HG02763 (cell line): ENCODE results near the gene ALG9.
"Not testable (repeated sequence)": the region's sequence is repeated elsewhere in the genome, so short reads cannot be mapped to it uniquely, and the experiment has no call there.

Experiments
- ATAC-seq: cut with Tn5 transposase; IDR thresholded peaks from one replicate; pipeline ENCODE4 v1.9.1; 2021; ENCODE audit warnings: mild to moderate bottlenecking, moderate library complexity; ENCODE audit not compliant: unreplicated experiment

ALG9 gene

GRCh38 chr11:111801135-111801534, 70.2 kb downstream of the ALG9 start:
- no peak for ATAC-seq

GRCh38 chr11:111798279-111798678, 73.1 kb downstream of the ALG9 start:
- no peak for ATAC-seq

- ATAC-seq: no peak
These were observed 74.2 kb downstream of the ALG9 start for GRCh38 chr11:111797145-111797581.

- no peak for ATAC-seq
These were observed 74.7 kb downstream of the ALG9 start for GRCh38 chr11:111796696-111797095.

DNA sequence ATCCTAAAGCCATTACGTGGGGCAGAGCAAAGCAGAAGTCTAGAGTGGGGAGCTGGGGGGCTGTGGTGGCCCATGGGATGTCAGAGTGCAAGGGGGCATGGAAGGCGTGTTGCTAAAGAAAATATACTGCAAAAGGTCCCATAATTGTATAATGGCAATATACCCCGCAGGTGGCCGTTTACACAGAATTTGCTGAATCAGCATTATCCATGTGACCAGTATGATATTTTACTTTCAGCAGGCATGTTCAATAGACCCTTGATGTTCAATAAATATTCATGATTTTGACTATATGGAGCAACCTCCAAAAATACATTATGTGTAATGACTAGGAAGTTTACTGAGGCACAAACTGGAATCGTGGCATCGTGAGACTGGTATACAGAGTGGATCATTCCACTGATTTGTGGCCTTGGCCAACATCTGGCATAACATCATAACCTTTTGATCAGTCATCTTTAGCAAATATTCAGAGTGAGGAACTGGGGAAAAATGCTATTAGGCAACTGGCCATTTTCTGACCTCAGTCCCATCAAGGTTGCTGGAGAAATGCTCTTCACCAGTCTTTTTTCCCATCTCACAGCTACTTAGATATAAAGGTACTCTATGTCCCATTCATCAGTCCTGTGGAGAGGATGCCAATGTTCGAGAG, 75.9 kb downstream of the ALG9 start:
- no peak for ATAC-seq

GRCh38 chr11:111793863-111794262, 77.5 kb downstream of the ALG9 start:
- ATAC-seq: no peak

DNA sequence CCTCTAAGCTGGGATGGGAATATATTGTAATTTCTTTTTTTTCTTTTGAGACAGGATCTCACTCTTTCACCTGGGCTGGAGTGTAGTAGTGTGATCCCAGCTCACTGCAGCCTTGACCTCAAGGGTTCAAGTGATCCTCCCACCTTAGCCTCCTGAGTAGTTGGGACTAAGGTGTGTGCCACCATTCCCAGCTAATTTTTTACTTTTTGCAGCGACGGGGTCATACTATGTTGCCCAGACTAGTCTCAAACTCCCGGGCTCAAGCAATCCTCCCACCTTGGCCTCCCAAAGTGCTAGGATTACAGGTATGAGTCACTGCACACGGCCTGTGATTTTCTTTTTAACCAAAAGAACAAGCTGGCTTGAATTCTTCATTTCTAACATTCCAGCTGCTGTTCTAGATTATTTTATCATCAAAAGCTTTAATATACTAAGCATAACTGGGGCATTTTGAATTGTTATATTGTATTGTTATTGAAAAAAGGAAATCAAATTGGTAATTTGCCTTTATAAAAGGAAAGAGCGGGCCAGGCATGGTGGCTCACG, 78.4 kb downstream of the ALG9 start:
- no peak for ATAC-seq

DNA sequence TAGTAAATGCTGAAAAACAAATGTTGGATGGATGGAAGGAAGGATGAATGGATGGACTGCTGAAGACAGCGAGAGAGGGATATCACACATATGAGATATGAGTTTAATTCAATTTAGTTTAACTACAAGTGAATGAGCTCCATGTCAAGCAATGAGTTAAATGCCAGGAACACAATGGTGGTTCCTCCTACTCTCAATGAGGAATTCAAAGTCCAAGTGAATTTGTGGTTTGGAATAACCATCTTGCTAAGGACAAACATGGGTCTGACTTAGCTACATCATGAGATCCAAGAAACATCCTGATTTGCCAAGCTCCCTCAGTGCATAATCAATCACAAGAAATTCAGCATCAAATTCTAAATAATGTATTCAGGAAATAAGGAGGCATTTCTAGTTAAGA, 79.1 kb downstream of the ALG9 start:
- no peak for ATAC-seq

DNA sequence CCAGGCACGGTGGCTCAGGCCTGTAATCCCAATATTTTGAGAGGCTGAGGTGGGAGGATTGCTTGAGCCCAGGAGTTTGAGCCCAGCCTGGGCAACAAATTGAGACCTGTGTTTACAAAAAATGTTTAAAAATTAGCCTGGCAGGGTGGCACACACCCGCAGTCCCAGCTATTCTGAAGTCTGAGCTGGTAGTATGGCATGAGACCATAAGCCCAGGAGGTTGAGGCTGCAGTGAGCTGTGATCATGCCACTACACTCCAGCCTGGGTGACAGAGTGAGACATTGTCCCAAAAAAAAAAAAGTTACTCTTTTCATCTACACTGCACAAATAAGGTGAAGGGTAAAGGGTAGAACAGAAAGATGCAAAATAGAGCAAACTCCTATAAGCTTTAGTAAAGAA, 82.9 kb downstream of the ALG9 start:
- no peak for ATAC-seq

DNA sequence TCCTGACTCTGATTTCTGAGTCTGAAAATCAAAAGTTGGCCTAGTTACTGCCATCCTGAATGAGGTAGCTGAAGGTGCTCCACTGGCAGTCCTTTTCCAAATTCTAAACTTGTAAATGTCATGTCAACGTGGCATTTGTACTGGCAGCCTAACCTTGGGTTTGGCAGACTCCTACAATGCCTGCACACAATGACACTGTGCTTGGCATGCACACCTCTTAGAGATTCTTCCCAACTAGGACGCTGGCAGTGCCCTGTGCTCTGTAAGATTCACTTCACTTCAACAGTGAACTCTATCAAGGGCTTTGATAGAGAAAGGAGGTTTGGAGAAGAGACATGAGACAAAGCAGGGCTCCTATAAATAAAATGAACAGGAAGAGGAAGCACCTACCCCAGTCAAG, 83.3 kb downstream of the ALG9 start:
- ATAC-seq: no peak

- ATAC-seq: no peak
These were observed 85.4 kb downstream of the ALG9 start for GRCh38 chr11:111785886-111786412.

DNA sequence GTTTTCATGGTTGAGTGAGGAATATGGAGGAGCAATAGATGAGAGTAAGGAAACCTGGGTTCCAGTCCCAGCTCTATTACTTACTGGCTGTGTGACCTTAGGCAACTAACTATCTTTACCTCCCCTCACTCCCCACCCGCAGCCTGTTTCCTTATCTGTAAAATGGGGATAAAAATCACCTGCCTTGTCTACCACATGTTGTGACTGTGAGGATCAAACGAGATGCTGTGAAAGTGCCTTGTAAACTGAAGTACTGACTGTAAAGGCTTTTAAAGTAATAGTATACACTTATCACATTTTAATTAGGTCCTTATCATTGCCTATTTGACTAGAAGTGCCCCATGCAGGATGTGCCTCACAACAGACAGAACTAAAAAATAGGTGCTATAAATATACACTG, 86.3 kb downstream of the ALG9 start:
- ATAC-seq: no peak

- not testable (repeated sequence) for ATAC-seq
These were observed 87.1 kb downstream of the ALG9 start for GRCh38 chr11:111784311-111784710.

- no peak for ATAC-seq
These were observed 89.2 kb downstream of the ALG9 start for GRCh38 chr11:111782109-111782741.

DNA sequence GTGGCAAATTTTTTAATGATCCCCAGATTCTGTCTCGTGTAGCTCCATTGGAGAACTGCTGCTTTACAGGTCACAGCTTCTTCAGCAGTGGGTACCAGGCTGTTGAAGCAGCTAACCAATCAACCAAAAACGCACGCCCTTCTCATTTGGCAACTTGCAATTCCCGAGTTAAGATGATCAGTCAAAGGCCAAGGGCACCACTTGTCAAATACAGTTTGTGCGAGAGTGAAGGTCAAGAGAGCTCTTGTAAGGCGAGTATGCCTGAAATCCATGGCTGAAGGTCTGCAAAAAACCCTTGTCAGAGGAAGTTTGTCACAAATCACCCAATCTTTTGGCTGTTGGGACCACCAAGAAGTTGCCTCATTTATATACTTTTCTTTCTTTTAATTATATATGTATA, 92.3 kb downstream of the ALG9 start:
- no peak for ATAC-seq

DNA sequence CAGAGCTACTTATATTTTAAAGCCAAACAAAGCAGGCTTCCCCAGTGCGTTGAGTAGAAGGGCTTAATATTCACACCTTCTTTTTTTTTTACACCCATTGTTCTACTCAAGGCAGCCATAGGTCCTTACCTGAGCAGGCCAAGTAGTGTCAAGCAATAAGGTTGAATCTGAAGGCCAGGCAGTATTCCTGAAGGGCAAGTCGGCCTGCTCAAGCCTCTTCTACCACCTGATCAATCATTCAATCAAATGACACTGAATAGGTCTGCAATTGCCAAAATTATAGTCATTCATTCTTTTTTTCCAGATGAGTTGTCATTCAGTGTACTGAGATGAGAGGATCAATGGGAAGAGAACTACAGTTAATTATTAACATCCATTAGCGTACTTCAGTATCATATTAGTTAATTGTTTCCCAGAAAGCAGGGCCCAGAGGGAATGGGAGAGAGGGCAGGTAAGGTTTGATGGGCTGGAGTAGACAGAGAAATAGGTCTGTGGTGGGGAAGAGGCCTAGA, 93.3 kb downstream of the ALG9 start:
- ATAC-seq: no peak

DNA sequence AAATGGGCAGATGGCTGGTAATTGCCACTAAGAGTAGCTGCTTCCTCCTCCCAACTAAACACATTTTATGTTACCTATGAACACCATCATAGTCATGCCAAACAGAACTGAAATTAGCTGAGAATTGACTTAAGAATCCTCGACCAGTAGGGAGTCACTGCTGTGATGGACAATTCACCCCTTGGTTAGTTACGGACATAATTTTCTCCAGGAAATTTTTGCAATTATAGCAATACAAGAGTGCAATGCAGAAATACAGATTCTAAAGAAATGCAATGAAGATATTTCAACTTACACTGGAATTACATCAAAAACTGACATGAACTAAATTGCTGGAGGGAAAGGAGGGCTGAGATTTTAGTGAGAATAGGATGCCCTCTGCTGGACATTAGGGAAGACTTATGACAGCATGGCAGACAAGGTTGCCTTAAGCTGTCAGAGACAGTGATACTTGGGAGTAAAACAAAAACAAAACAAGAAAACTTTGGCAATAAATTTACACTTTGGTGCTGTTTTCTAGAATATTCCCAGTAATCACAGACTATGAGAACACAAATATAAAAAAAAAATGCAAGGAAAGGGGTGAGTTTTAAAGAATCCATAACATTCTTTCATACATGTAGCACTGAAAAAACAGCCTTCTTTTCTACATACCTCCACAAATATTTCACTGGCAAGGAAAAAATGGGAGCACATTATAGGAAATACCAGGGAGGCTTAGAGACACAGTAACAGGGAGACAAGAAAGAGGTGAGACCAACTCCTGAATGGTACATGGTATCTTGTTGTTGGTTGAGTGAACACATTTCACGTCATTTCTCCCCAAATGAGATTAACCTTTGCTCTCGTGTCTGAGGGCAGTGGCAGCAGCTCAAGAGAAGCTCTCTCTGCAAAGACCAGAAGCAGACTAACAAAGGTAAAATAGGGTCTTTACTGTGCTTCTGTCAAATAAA, 94.0 kb downstream of the ALG9 start:
- ATAC-seq: no peak

- peak; percentile 96 for ATAC-seq
These were observed 94.8 kb downstream of the ALG9 start for GRCh38 chr11:111776398-111777093.

DNA sequence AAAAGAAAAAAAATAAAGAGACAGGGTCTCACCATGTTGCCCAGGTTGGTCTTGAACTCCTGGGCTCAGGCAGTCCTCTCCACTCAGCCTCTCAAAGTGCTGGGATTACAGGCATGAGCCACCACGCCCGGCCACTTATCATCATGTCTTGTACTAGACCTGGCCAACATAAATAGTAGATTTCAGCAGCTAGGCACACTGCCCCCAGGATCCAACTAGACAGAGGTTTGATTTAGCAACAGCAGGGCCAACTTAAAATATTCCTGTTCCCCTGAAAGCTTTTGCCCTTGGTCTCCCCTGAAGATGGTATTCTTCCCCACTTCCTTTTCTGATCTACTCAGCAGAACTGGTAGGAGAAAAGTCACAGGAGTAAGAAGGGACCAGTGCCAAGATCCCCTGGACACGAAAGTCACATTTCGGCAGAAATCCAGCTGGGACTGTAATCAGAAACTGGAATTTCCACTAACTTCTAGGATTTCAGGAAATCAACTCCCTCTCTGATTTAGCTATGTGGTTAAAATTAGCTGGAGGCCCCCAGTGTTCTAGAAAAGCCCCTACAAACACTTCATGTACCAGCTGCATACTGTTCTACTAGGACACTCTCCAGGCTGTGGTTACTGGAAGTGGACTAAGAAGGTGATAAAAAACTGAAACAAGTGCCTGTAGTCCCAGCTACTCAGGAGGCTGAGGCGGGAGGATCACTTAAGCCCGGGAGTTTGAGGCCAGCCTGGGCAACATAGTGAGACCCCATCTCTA, 96.2 kb downstream of the ALG9 start:
- ATAC-seq: no peak

DNA sequence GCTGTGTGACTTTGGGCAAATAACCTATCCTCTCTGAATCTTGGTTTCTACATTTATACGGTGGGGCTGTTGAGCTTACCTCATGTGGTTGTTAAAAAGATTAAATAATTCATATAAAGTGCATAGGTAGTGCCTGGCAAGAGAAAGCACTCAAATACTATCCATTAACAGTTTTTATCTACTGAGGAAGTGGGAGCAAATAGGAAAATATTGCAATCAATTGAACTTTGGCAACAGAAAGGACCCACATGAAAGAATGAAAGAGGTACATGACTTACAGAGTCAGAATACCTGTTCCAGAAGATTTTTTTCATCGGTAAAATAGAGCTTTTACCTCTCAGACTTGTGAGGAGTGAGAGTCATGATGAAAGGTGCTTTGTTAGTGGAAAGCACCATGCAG, 98.8 kb downstream of the ALG9 start:
- no peak for ATAC-seq
